Measurements from ENCODE around the gene WDR12.
"Not testable (repeated sequence)": the region's sequence is repeated elsewhere in the genome, so short reads cannot be mapped to it uniquely, and the experiment has no call there.

WDR12 gene

GRCh38 chr2:202883987-202884675 is 27.3 kb downstream of the WDR12 start:
- no peak for DNase-seq

GRCh38 chr2:202881570-202881969 is 29.9 kb downstream of the WDR12 start:
- DNase-seq = no peak

GRCh38 chr2:202877699-202878098 is 33.8 kb downstream of the WDR12 start:
- DNase-seq = no peak

- peak in 2 of 4 experiments; percentile 22 to 23 for DNase-seq
Observed at GRCh38 chr2:202871300-202872141, 40.0 kb downstream of the WDR12 start, which contains the start of gene ICA1L. Gene ICA1L, minus strand, starts transcription at chr2:202871766. Its CDS starts 42,757 bp downstream, at chr2:202829009.

- DNase-seq = peak; percentile 13 to 51 (median 36)
Observed at GRCh38 chr2:202870431-202871299, 40.8 kb downstream of the WDR12 start.

GRCh38 chr2:202861987-202862386 is 49.5 kb downstream of the WDR12 start:
- no peak for DNase-seq

- DNase-seq = no peak
Observed at GRCh38 chr2:202858601-202859000, 52.9 kb downstream of the WDR12 start.

- DNase-seq = not testable (repeated sequence)
Observed at GRCh38 chr2:202849343-202849742, 62.1 kb downstream of the WDR12 start.

- DNase-seq = peak in 1 of 4 experiments; percentile 0
Observed at GRCh38 chr2:202848813-202849212, 62.7 kb downstream of the WDR12 start.

- no peak for DNase-seq
Observed at GRCh38 chr2:202847693-202848524, 63.6 kb downstream of the WDR12 start.

GRCh38 chr2:202844656-202845055 is 66.8 kb downstream of the WDR12 start:
- no peak for DNase-seq

- DNase-seq = no peak
Observed at GRCh38 chr2:202842690-202843089, 68.8 kb downstream of the WDR12 start.

GRCh38 chr2:202841090-202841867 is 70.2 kb downstream of the WDR12 start:
- DNase-seq = no peak

GRCh38 chr2:202831242-202832220 is 79.9 kb downstream of the WDR12 start:
- no peak for DNase-seq

- no peak for DNase-seq
Observed at GRCh38 chr2:202824901-202825300, 86.6 kb downstream of the WDR12 start.

Data from activated naive CD4-positive, alpha-beta T cell (primary cell).